ENCODE data around the gene PCBP3. TPM values are rescaled to one million over a fixed set of nuclear protein-coding genes. Genes with fewer than 3 reads are reported as not detected.
"Not testable (repeated sequence)": the region's sequence is repeated elsewhere in the genome, so short reads cannot be mapped to it uniquely, and the experiment has no call there.

The PCBP3 gene
- total RNA-seq, 1 experiment from 2014 or later = 10.9 TPM

DNA sequence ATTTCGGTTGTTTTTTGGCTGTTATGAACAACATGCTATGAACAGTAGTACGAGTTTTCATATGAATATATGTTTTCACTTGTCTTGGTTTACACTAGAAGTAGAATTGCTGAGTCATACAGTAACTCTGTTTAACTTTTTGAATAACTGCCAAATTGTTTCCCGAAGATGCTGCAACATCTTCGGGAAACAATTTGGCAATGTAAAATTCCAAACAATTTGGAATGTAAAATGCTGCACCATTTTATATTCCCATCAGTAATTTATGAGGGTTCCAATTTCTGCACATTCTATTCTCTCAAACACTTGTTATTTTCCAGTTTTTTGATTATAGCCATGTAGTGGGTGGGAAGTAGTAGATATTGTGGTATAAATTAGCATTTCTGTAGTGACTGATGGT is 11.6 kb downstream of the PCBP3 start:
- WGBS (ENCODE audit: extremely low coverage, insufficient read length, low lambda C conversion rate) = no CpG with 5 or more reads among the region's 4 CpGs
- no peak overlapping the region for H2BK5ac ChIP-seq (ENCODE audit: insufficient read length, low read length)
- H3K23me2 ChIP-seq (ENCODE audit: insufficient read length, low read depth, low read length, poor library complexity, severe bottlenecking) = no peaks in the 10 kb centered on the region
- H3K23ac ChIP-seq (ENCODE audit: insufficient read length, low read depth, low read length) = no peak overlapping the region
- H4K91ac ChIP-seq (ENCODE audit: insufficient read length, low read depth, low read length) = no peak overlapping the region
- H3K27me3 Mint-ChIP-seq (ENCODE audit: low read depth) = no peaks in the 10 kb centered on the region
- TF ChIP-seq, protein P1, sequence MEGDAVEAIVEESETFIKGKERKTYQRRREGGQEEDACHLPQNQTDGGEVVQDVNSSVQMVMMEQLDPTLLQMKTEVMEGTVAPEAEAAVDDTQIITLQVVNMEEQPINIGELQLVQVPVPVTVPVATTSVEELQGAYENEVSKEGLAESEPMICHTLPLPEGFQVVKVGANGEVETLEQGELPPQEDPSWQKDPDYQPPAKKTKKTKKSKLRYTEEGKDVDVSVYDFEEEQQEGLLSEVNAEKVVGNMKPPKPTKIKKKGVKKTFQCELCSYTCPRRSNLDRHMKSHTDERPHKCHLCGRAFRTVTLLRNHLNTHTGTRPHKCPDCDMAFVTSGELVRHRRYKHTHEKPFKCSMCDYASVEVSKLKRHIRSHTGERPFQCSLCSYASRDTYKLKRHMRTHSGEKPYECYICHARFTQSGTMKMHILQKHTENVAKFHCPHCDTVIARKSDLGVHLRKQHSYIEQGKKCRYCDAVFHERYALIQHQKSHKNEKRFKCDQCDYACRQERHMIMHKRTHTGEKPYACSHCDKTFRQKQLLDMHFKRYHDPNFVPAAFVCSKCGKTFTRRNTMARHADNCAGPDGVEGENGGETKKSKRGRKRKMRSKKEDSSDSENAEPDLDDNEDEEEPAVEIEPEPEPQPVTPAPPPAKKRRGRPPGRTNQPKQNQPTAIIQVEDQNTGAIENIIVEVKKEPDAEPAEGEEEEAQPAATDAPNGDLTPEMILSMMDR (conservative IDR thresholded peaks at IDR 0.05) = no peak
- H3K4me2 ChIP-seq (ENCODE audit: insufficient read depth, insufficient read length, low read length) = no peak overlapping the region
- H3K27ac Mint-ChIP-seq = no peak overlapping the region
- no peak overlapping the region for H3K18ac ChIP-seq (ENCODE audit: insufficient read length, low read depth, low read length)
- no peaks in the 10 kb centered on the region for H3K9me3 ChIP-seq (ENCODE audit: control insufficient read depth, low read depth, low read length)
- no peaks in the 10 kb centered on the region for H3K4me1 ChIP-seq (ENCODE audit: insufficient read depth, low read length)
- H3K27ac ChIP-seq (ENCODE audit: insufficient read length, low read depth, low read length) = no peak overlapping the region
- no peak overlapping the region for H3K56ac ChIP-seq (ENCODE audit: insufficient read length, low read depth, low read length)
- no peak overlapping the region for H3K9ac ChIP-seq (ENCODE audit: extremely low read depth, insufficient read length, low read length)
- no peak overlapping the region for H4K8ac ChIP-seq (replicated peaks; ENCODE audit: insufficient read length, low read depth, low read length)
- no peaks in the 10 kb centered on the region for H3K79me2 ChIP-seq (ENCODE audit: insufficient read depth, low read length)
- no peak overlapping the region for H2BK12ac ChIP-seq (ENCODE audit: insufficient read length, low read depth, low read length)
- no peak overlapping the region for H2BK120ac ChIP-seq (ENCODE audit: low read depth, low read length, poor library complexity, severe bottlenecking)
- no peak overlapping the region for H4K5ac ChIP-seq (ENCODE audit: insufficient read length, low read depth, low read length)
- no peak overlapping the region for H2BK15ac ChIP-seq (ENCODE audit: low read depth, low read length)
- no peaks in the 10 kb centered on the region for H3K79me1 ChIP-seq (ENCODE audit: insufficient read depth, low read depth, low read length, poor library complexity, severe bottlenecking)
- no peak overlapping the region for H2AK5ac ChIP-seq (ENCODE audit: insufficient read length, low read length)
- no peaks in the 10 kb centered on the region for H3K27me3 ChIP-seq (ENCODE audit: insufficient read depth, low read length)
- no peak for DNase-seq
- H2BK20ac ChIP-seq (ENCODE audit: low read depth, low read length, poor library complexity, severe bottlenecking) = no peak overlapping the region
- peaks cover 2% of the 10 kb centered on the region for H4K20me1 ChIP-seq (ENCODE audit: control insufficient read depth, insufficient read depth, insufficient read length)
- H3K4ac ChIP-seq (ENCODE audit: low read depth, low read length) = no peak overlapping the region
- peaks cover 2 to 5% of the 10 kb centered on the region in 2 experiments; a peak in 2 of 5 replicates for H3K9me3 Mint-ChIP-seq
- no peak overlapping the region for H3K14ac ChIP-seq (ENCODE audit: insufficient read depth, low read length)
- no peak overlapping the region for H3K4me3 Mint-ChIP-seq
- H3K36me3 Mint-ChIP-seq (ENCODE audit: insufficient read depth in 1 of 3, low read depth in 3 of 3) = peaks cover 0 to 6% (median 5%) of the 10 kb centered on the region in 3 experiments; a peak in 3 of 7 replicates
- no peaks in the 10 kb centered on the region for H3K4me1 Mint-ChIP-seq
- H3T11ph ChIP-seq (ENCODE audit: low read length) = no peak overlapping the region
- no peak overlapping the region for H2AFZ ChIP-seq (ENCODE audit: low read length)

DNA sequence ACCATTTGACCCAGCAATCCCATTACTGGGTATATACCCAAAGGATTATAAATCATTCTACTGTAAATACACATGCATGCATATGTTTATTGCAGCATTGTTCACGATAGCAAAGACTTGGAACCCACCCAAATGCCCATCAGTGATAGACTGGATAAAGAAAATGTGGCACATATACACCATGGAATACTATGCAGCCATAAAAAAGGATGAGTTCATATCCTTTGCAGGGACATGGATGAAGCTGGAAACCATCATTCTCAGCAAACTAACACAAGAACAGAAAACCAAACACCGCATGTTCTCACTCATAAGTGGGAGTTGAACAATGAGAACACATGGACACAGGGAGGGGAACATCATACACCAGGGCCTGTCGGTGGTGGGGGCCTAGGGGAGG is 12.6 kb downstream of the PCBP3 start:
- no CpG with 5 or more reads among the region's 3 CpGs for WGBS (ENCODE audit: extremely low coverage, insufficient read length, low lambda C conversion rate)
- not testable (repeated sequence) for H3K9me3 ChIP-seq (ENCODE audit: control insufficient read depth, low read depth, low read length); H3K27me3 Mint-ChIP-seq (ENCODE audit: low read depth)

More for the DNA sequence above, 12.6 kb downstream of the PCBP3 start:
- H3K79me2 ChIP-seq (ENCODE audit: insufficient read depth, low read length); H3K27me3 ChIP-seq (ENCODE audit: insufficient read depth, low read length); H2BK12ac ChIP-seq (ENCODE audit: insufficient read length, low read depth, low read length); H3K27ac ChIP-seq (ENCODE audit: insufficient read length, low read depth, low read length); H3K23ac ChIP-seq (ENCODE audit: insufficient read length, low read depth, low read length); H3T11ph ChIP-seq (ENCODE audit: low read length); H4K8ac ChIP-seq (replicated peaks; ENCODE audit: insufficient read length, low read depth, low read length); H3K4me2 ChIP-seq (ENCODE audit: insufficient read depth, insufficient read length, low read length); H3K79me1 ChIP-seq (ENCODE audit: insufficient read depth, low read depth, low read length, poor library complexity, severe bottlenecking); H2AK5ac ChIP-seq (ENCODE audit: insufficient read length, low read length); H3K14ac ChIP-seq (ENCODE audit: insufficient read depth, low read length); H3K56ac ChIP-seq (ENCODE audit: insufficient read length, low read depth, low read length); H3K9ac ChIP-seq (ENCODE audit: extremely low read depth, insufficient read length, low read length); H3K4me1 ChIP-seq (ENCODE audit: insufficient read depth, low read length); H3K18ac ChIP-seq (ENCODE audit: insufficient read length, low read depth, low read length); H2BK15ac ChIP-seq (ENCODE audit: low read depth, low read length); H4K91ac ChIP-seq (ENCODE audit: insufficient read length, low read depth, low read length); H4K20me1 ChIP-seq (ENCODE audit: control insufficient read depth, insufficient read depth, insufficient read length); H3K9me3 Mint-ChIP-seq; H3K27ac Mint-ChIP-seq; H3K4me1 Mint-ChIP-seq; H3K4ac ChIP-seq (ENCODE audit: low read depth, low read length); H3K36me3 Mint-ChIP-seq (ENCODE audit: insufficient read depth in 1 of 3, low read depth in 3 of 3); H2BK5ac ChIP-seq (ENCODE audit: insufficient read length, low read length); H2BK120ac ChIP-seq (ENCODE audit: low read depth, low read length, poor library complexity, severe bottlenecking); H2AFZ ChIP-seq (ENCODE audit: low read length); DNase-seq; H4K5ac ChIP-seq (ENCODE audit: insufficient read length, low read depth, low read length); H3K23me2 ChIP-seq (ENCODE audit: insufficient read length, low read depth, low read length, poor library complexity, severe bottlenecking); H2BK20ac ChIP-seq (ENCODE audit: low read depth, low read length, poor library complexity, severe bottlenecking); H3K4me3 Mint-ChIP-seq: not testable (repeated sequence)
